Heart right ventricle (tissue), 16 donors: ENCODE data around the gene DEFB123. TPM values are rescaled to one million over a fixed set of nuclear protein-coding genes. Genes with fewer than 3 reads are reported as not detected.

Source experiments
- ATAC-seq, 8 donors: fragments of 200-7000 bp; cut with Tn5 transposase; one replicate each; pipeline ENCODE4 v1.9.1; 2020; ENCODE audit warnings: mild to moderate bottlenecking in 8 of 8, moderate library complexity in 8 of 8, moderate number of reproducible peaks in 1 of 8
- DNase-seq, 2 donors: peaks; one replicate each; pipeline ENCODE4 v3.0.0-alpha.2; 2020
- H3K27ac ChIP-seq, 10 donors: fragments of 200-600 bp; sonication (generic) in 2 of 10; one replicate each; pipeline versions ENCODE4 v1.5.0 to v1.8.0; 2020 to 2022; ENCODE audit warnings: mild to moderate bottlenecking in 3 of 10
- H3K27me3 ChIP-seq, 7 donors: fragments of 200-600 bp; one replicate each; pipeline ENCODE4 v1.8.0; 2021 to 2022; ENCODE audit warnings: mild to moderate bottlenecking in 2 of 7
- H3K36me3 ChIP-seq, 9 donors: fragments of 200-600 bp; sonication (generic) in 1 of 9; one replicate each; pipeline versions ENCODE4 v1.5.0 to v1.8.0; 2020 to 2022; ENCODE audit warnings: mild to moderate bottlenecking in 2 of 9
- H3K4me1 ChIP-seq, 9 donors: fragments of 200-600 bp; sonication (generic) in 1 of 9; one replicate each; pipeline versions ENCODE4 v1.5.0 to v1.8.0; 2020 to 2022; ENCODE audit warnings: mild to moderate bottlenecking in 4 of 9
- H3K4me3 ChIP-seq, 10 donors: fragments of 200-600 bp; sonication (generic) in 2 of 10; one replicate each; pipeline versions ENCODE4 v1.5.0 to v1.8.0; 2020 to 2022; ENCODE audit warnings: mild to moderate bottlenecking in 7 of 10, moderate library complexity in 2 of 10
- H3K9me3 ChIP-seq, 11 donors: fragments of 200-600 bp in 10 of 11; sonication (generic) in 2 of 11; one replicate each; pipeline versions ENCODE4 v1.5.0 to v1.8.0; 2013 to 2022; ENCODE audit warnings: mild to moderate bottlenecking in 2 of 11, control low read depth in 1 of 11, moderate library complexity in 1 of 11
- CTCF ChIP-seq, 9 donors: fragments of 200-600 bp; sonication (generic) in 2 of 9; IDR thresholded peaks; one replicate each; pipeline versions ENCODE4 v1.5.0 to v1.8.0; 2021 to 2022; ENCODE audit warnings: antibody characterized with exemption in 9 of 9, mild to moderate bottlenecking in 5 of 9, moderate library complexity in 1 of 9
- WGBS, 2 donors: extraction: QIAGEN DNeasy Blood & Tissue Kit; methylation state at CpG; one replicate each; pipeline ENCODE4 v1.1.7; 2013; ENCODE audit warnings: inconsistent platforms in 1 of 2; 5-methylcytosine and 5-hydroxymethylcytosine counted together
- intact Hi-C, 10 donors: fragments of 100-400 bp; cut with DNase I; formaldehyde crosslinking; loops; one replicate each; pipeline versions ENCODE4 v1.11.1 to v1.14.2; 2022
- long read RNA-seq, 3 donors: library from polyadenylated mRNA; unstranded; transcript quantifications; one replicate each; pipeline ENCODE4 v2.0.0, GENCODE V29; 2020 to 2021
- polyA plus RNA-seq, 2 donors: library from polyadenylated mRNA; stranded (reverse); fragments of 200-250 nt; gene quantifications; one replicate each; pipeline ENCODE4 v1.2.3, GENCODE V29; 2013
- total RNA-seq, 10 donors: library from RNA; stranded (reverse); fragmentation: NEBNext Ultra II Directional in 3 of 10; extraction: Animal tissue kit (Norgen Biotek cat#: 25700) in 3 of 10; gene quantifications; one replicate each; pipeline versions ENCODE4 v1.2.1 to v1.2.4, GENCODE V29; 2021 to 2023
- donor health status: Arrhythmogenic right ventricular cardiomyopathy.
- donor health status: ischemic (EF 13 %, LVEDD 7.1; RV severe dilation, severe dysfunction).
- donor health status: healthy with polysubstance abuse.
- donor health status: DM: no; HTN: yes; CAD: no.
- donor health status: DM: no; HTN: no; CAD: no.
- donor health status: ischemic (EF 25% LVEDD 6.9; RV normal size, moderate dysfunction).
- donor health status: ischemic (EF 25% LVEDD 5.7; RV mildly dilated, moderate dysfunction).
- donor health status: healthy.
- donor health status: DM: yes; HTN: yes; CAD: no.
- donor health status: Ischemic cardiomyopathy.
- donor health status: ischemic (EF 35%, LVEDD 5.7; RV mildly dilated, moderate dysfunction).
- donor health status: nonischemic (EF 11% LVEDD 7.7; RV severe dilation, severe dysfunction).
- donor health status: DM: yes; HTN: yes; CAD: no.
- donor health status: PGD.
- donor health status: ischemic (EF 29% LVEDD 5.4; RV normal size, mild dysfunction).
- donor health status: nonischemic (EF 23%, LVEDD 6.1; RV moderate dilation, normal function).

Gene DEFB123
- not detected for total RNA-seq
- not detected for polyA plus RNA-seq
- long read RNA-seq, donor 1 = 0 reads
- long read RNA-seq, donor 2 = 0 reads
- long read RNA-seq, donor 3 = 0 reads

GRCh38 chr20:31440012-31440659 is at the start of gene DEFB123:
Gene DEFB123 (plus strand): TSS chr20:31440632. CDS start chr20:31440699, 67 bp downstream.
- Histone ChIP-seq H3K9me3 (no peaks in the 10 kb centered on the region), H3K27ac (no peak within 1 kb of the TSS), H3K4me1 (no peaks in the 10 kb centered on the region), H3K4me3 (no peak within 1 kb of the TSS), H3K36me3 (no peaks in the 10 kb centered on the region), H3K27me3 (peaks cover 0 to 19% (median 5%) of the 10 kb centered on the region in 7 donors)
- DNase-seq (no peak), ATAC-seq (no peak)
- WGBS, 2 donors = 76 to 78% methylated on average over 16 of the region's 16 CpGs
- peak in 2 of 9 donors; percentile 7 to 28 for TF ChIP-seq CTCF (IDR thresholded peaks at IDR 0.05)
- intact Hi-C loops = no loop called here

- H3K4me1 ChIP-seq = no peaks in the 10 kb centered on the region
- 63 to 70% methylated on average over 2 of the region's 2 CpGs for WGBS, 2 donors
- H3K27me3 ChIP-seq = peaks cover 0 to 11% (median 4%) of the 10 kb centered on the region in 7 donors
- no peak overlapping the region for H3K4me3 ChIP-seq
- no peak overlapping the region for H3K27ac ChIP-seq
- ATAC-seq (no peak), DNase-seq (no peak)
- no peaks in the 10 kb centered on the region for H3K9me3 ChIP-seq
- H3K36me3 ChIP-seq = no peaks in the 10 kb centered on the region
- TF ChIP-seq CTCF (IDR thresholded peaks at IDR 0.05) = no peak
- intact Hi-C loops = no loop called here
Observed at GRCh38 chr20:31392836-31393235, 47.6 kb upstream of the DEFB123 start.

GRCh38 chr20:31394900-31395299 is 45.5 kb upstream of the DEFB123 start:
- ATAC-seq (no peak), DNase-seq (no peak)
- TF ChIP-seq CTCF (IDR thresholded peaks at IDR 0.05) = no peak
- intact Hi-C loops = no loop called here
- Histone ChIP-seq H3K9me3 (no peaks in the 10 kb centered on the region), H3K36me3 (no peaks in the 10 kb centered on the region), H3K27ac (no peak overlapping the region), H3K27me3 (peaks cover 0 to 9% (median 4%) of the 10 kb centered on the region in 7 donors), H3K4me1 (no peaks in the 10 kb centered on the region), H3K4me3 (no peak overlapping the region)
- 42 to 51% methylated on average over 3 of the region's 3 CpGs for WGBS, 2 donors

GRCh38 chr20:31403886-31404285 is 36.5 kb upstream of the DEFB123 start:
- no peak for DNase-seq
- no peak overlapping the region for H3K27ac ChIP-seq
- no peak for ATAC-seq
- H3K9me3 ChIP-seq = no peaks in the 10 kb centered on the region
- H3K4me3 ChIP-seq = no peak overlapping the region
- TF ChIP-seq CTCF (IDR thresholded peaks at IDR 0.05) = no peak
- no peaks in the 10 kb centered on the region for H3K4me1 ChIP-seq
- no peaks in the 10 kb centered on the region for H3K36me3 ChIP-seq
- H3K27me3 ChIP-seq = peaks cover 0 to 21% (median 3%) of the 10 kb centered on the region in 7 donors
- intact Hi-C loops = no loop called here
- 41 to 45% methylated on average over 1 of the region's 1 CpG for WGBS, 2 donors
